D341Med (cell line): ENCODE results near the gene UPK2.
"Not testable (repeated sequence)": the region's sequence is repeated elsewhere in the genome, so short reads cannot be mapped to it uniquely, and the experiment has no call there.

Experiments used
- DNase-seq: peaks from one replicate; pipeline ENCODE4 v3.0.0; 2012; ENCODE audit warnings: low spot score

UPK2 gene

GRCh38 chr11:118988280-118988679 is 32.2 kb downstream of the UPK2 start:
- no peak for DNase-seq

- not testable (repeated sequence) for DNase-seq
Measured at GRCh38 chr11:118991486-118992038, 35.5 kb downstream of the UPK2 start.

GRCh38 chr11:118996926-118997626 is 41.0 kb downstream of the UPK2 start:
- DNase-seq = no peak

- DNase-seq = peak; percentile 98
Measured at GRCh38 chr11:118997627-118998387, 41.7 kb downstream of the UPK2 start, which contains the start of gene CENATAC. TSS of gene CENATAC (plus strand) at chr11:118998138. CDS start at chr11:118998198, 60 bp downstream.

GRCh38 chr11:118998388-118998717 is 42.3 kb downstream of the UPK2 start:
- DNase-seq = no peak

GRCh38 chr11:118998822-118999221 is 42.7 kb downstream of the UPK2 start:
- DNase-seq = no peak

GRCh38 chr11:119000906-119001305 is 44.8 kb downstream of the UPK2 start:
- no peak for DNase-seq

GRCh38 chr11:119006656-119007055 is 50.6 kb downstream of the UPK2 start:
- no peak for DNase-seq
